H54 (cell line): ENCODE measurements around the gene MGAT3.

ENCODE experiments used
- DNase-seq: peaks from one replicate; pipeline ENCODE4 v3.0.0; 2011; ENCODE audit warnings: low spot score, mixed read lengths; ENCODE audit not compliant: insufficient read length
- FAIRE-seq: peaks from 3 replicates; lab custom pipeline; 2011; peaks lifted over from hg19 to GRCh38; lab: Jason Lieb, UNC
- POLR2A ChIP-seq: IDR thresholded peaks from 2 replicates; pipeline ENCODE4 v1.6.1; 2011; ENCODE audit warnings: low read depth, mild to moderate bottlenecking, low read length

MGAT3 gene

GRCh38 chr22:39421691-39422090, 35.1 kb upstream of the MGAT3 start:
- DNase-seq (no peak), FAIRE-seq (no peak)
- TF ChIP-seq POLR2A: no peak

GRCh38 chr22:39422101-39422500, 34.7 kb upstream of the MGAT3 start:
- FAIRE-seq (no peak), DNase-seq (no peak)
- no peak for TF ChIP-seq POLR2A

GRCh38 chr22:39422721-39423120, 34.1 kb upstream of the MGAT3 start:
- no peak for TF ChIP-seq POLR2A
- no peak for FAIRE-seq
- DNase-seq: no peak

DNA sequence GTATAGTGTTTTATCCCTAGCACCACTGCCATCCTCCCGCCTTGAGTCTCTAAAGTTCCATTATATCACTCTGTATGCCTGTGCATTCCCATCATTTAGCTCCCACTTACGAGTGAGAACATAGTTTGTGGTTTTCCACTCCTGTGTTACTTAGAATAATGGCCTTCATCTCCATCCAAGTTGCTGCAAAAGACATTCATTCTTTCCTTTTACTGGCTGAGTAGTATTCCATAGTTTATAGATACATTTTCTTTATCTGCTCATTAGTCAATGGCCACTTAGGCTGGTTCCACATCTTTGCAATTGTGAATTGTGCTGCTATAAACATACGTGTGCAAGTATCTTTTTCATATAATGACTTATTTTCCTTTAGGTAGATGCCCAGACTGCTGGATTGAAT, 32.8 kb upstream of the MGAT3 start:
- FAIRE-seq (no peak), DNase-seq (no peak)
- no peak for TF ChIP-seq POLR2A

GRCh38 chr22:39426380-39427043, 30.3 kb upstream of the MGAT3 start:
- DNase-seq: no peak
- no peak for FAIRE-seq
- TF ChIP-seq POLR2A: no peak

DNA sequence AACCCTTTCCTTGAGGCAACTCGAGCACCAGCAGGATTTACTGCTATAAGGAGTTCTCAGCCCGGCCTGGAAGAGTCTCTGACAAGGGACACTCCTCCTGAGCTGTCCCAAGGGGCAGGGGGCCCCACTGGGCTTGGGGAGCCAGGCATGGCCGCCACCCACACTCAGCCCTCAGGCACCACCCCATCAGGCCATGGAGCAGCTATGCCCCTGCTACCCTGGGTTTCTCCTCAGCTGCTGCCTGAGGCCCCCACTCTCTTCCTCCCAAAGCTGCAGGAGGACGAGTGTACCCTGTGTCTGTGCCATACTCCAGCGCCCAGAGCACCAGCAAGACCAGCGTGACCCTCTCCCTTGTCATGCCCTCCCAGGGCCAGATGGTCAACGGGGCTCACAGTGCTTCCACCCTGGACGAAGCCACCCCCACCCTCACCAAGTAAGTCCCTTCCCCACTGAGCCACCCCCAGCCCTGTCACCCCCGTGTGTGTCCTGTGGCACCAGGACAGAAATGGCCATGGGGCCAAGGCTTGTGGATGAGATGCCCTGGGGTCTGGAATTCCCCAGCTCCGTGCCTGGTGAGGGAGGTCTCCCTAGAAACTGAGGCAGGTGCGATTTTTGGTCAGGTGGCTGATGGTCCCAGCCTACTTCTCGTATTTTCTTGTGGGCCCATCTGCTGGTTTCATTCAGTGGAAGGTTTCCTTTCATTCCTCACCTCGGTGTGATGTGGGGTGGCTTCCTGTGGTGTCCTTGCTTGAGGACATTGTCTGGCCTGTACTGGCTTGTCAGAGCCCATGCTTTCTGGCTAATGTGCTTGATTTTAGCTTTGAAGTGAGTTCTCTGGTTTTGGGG, 28.8 kb upstream of the MGAT3 start:
- DNase-seq: no peak
- no peak for TF ChIP-seq POLR2A
- no peak for FAIRE-seq

DNA sequence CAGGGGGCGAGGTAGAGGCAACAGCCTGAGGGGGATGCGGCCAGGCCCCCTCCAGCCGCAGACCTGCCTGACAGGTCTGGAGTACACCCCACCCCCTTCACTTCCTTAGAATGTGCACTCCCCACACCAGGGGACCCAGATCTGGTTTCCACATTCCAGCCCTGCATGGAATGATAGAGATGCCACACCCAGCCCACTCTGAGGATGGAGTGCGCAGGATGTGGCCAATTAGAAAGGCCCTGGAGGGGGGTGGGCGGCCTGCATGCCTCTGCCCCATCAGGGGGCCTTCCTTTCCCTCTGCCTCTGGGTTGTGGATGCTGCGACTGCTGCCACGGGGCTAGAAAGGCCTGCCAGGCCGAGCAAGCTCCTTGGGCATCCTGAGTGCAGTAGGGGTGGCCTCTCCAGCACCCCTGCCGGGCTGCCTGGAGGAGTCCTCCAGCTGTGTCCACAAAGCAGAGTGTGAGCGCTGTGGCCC, 28.2 kb upstream of the MGAT3 start:
- DNase-seq (no peak), FAIRE-seq (no peak)
- no peak for TF ChIP-seq POLR2A

DNA sequence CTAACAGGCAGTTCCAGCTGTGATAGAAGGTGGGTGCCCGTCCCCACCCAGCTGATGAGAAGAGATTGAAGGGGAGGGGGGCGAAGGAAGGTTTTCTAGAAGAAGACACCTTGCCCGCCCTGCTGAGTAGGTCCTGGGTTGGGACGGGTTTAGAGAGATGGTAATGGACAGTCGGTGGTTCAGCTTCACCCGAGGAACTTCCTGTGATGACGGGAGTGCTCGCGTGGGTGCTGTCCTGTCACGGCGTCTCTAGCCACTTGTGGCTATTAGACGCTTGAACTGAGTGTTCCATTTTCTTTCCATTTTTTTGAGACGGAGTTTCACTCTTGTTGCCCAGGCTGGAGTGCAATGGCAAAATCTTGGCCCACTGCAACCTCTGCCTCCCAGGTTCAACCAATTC, 27.6 kb upstream of the MGAT3 start:
- TF ChIP-seq POLR2A: no peak
- FAIRE-seq (no peak), DNase-seq (no peak)

DNA sequence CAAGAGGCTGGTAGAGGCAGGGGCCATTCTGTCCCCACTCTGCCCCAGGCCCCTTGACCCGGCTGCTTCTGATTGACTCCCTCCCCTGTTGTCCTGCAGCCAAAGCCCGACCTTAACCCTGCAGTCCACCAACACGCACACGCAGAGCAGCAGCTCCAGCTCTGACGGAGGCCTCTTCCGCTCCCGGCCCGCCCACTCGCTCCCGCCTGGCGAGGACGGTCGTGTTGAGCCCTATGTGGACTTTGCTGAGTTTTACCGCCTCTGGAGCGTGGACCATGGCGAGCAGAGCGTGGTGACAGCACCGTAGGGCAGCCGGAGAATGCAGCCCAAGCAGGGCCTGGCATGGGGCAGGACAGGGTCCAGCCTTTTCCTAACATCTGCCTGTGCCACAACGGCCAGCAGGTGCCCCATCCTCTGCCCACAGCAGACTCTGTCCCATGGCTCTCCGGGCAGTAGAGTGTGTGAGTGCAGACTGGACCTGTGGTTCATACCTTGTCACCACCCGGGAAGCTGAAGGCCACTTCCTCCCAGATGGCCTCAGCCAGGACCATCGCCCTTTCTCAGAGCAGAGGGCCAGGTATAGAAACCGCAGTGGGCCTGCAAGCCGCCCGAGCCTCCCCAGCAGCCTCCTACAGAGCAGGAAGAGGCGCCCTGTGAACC, 26.8 kb upstream of the MGAT3 start:
- DNase-seq (no peak), FAIRE-seq (no peak)
- no peak for TF ChIP-seq POLR2A

- FAIRE-seq (no peak), DNase-seq (no peak)
- TF ChIP-seq POLR2A: no peak
These were observed 26.1 kb upstream of the MGAT3 start for GRCh38 chr22:39430576-39431150.

- no peak for TF ChIP-seq POLR2A
- FAIRE-seq (no peak), DNase-seq (no peak)
These were observed 25.5 kb upstream of the MGAT3 start for GRCh38 chr22:39431216-39431801.

DNA sequence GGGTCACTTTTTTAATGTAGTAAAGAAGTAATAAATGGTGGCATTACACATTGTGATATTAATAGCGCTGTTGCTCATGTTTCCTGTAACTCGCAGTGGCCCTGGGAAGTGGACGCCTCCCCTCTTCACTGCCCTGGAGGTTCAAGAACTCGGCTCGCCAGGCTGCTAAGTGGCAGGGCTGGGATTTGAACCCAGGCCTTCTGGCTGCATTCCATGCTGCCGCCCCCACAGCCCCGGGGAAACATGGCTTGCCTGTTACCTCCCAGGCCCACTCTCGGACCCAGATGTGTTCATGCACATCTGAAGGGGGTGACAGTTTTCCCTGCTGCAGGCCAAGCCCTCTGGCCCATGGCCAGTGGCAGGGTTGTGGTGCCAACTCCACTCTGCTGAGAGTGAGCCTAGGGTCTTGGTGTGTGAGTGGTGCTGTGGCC, 25.0 kb upstream of the MGAT3 start:
- FAIRE-seq: no peak
- no peak for DNase-seq
- TF ChIP-seq POLR2A: no peak

DNA sequence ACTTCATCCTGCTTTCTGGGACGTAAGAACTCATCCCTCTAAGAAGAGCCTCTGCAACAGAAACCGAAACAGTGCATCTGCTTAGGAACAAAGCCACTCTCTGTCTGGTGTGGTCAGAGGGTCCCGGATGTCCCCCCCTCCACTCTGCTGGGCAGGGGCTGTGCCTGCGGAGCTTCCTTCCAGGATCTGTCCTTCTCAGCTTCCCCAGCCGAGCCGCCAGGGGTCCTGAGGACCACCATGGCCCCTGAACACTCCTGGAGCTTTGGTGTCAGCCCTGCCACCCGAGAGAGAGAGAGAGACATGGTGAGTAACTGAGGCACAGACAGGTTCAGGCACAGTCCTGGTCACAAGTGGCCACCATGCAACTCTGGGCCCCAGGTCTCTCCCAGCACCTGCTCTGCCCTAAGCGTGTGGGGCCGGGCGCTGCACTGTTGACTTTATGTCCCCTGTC, 24.4 kb upstream of the MGAT3 start:
- FAIRE-seq (no peak), DNase-seq (no peak)
- TF ChIP-seq POLR2A: no peak
